Tibial artery (tissue), 4 donors: Measurements from ENCODE around the gene RTKN.

ENCODE experiments used
- DNase-seq, 2 donors: peaks; one replicate each; pipeline ENCODE4 v3.0.0-alpha.2; 2019
- H3K27ac ChIP-seq, 2 donors: fragments of 200-600 bp; sonication (generic) in 1 of 2; 1 replicate in 1 of 2; 2 replicates in 1 of 2; pipeline ENCODE4 v1.5.1; 2018 to 2019; ENCODE audit warnings: mild to moderate bottlenecking in 1 of 2
- H3K27me3 ChIP-seq, 2 donors: fragments of 200-600 bp; sonication (generic) in 1 of 2; one replicate each; pipeline versions ENCODE4 v1.5.1 to v1.6.0; 2016 to 2019
- H3K36me3 ChIP-seq, 3 donors: fragments of 200-600 bp; sonication (generic) in 2 of 3; one replicate each; pipeline ENCODE4 v1.5.1; 2016 to 2019; ENCODE audit warnings: mild to moderate bottlenecking in 2 of 3
- H3K4me1 ChIP-seq, 4 donors: fragments of 200-600 bp; sonication (generic) in 2 of 4; 1 replicate in 3 of 4; 2 replicates in 1 of 4; pipeline ENCODE4 v1.5.1; 2016 to 2019
- H3K4me3 ChIP-seq, 2 donors: fragments of 200-600 bp; sonication (generic) in 1 of 2; 1 replicate in 1 of 2; 2 replicates in 1 of 2; pipeline ENCODE4 v1.5.1; 2018 to 2019; ENCODE audit warnings: mild to moderate bottlenecking in 2 of 2
- H3K9me3 ChIP-seq, 3 donors: fragments of 200-600 bp; sonication (generic) in 1 of 3; one replicate each; pipeline ENCODE4 v1.5.1; 2016 to 2019
- intact Hi-C: fragments of 100-400 bp; cut with DNase I; formaldehyde crosslinking; loops from one replicate; pipeline ENCODE4 v1.15.0; 2023; ENCODE audit warnings: low total_unique reads
- TF ChIP-seq, protein P1 (sequence below), 2 experiments: fragments of 200-600 bp in 1 of 2; fragments of 450-650 bp in 1 of 2; IDR thresholded peaks; one replicate each; pipeline ENCODE4 v1.5.1; 2017 to 2019; ENCODE audit warnings: antibody characterized with exemption in 2 of 2, mild to moderate bottlenecking in 1 of 2, moderate library complexity in 1 of 2

Gene RTKN

DNA sequence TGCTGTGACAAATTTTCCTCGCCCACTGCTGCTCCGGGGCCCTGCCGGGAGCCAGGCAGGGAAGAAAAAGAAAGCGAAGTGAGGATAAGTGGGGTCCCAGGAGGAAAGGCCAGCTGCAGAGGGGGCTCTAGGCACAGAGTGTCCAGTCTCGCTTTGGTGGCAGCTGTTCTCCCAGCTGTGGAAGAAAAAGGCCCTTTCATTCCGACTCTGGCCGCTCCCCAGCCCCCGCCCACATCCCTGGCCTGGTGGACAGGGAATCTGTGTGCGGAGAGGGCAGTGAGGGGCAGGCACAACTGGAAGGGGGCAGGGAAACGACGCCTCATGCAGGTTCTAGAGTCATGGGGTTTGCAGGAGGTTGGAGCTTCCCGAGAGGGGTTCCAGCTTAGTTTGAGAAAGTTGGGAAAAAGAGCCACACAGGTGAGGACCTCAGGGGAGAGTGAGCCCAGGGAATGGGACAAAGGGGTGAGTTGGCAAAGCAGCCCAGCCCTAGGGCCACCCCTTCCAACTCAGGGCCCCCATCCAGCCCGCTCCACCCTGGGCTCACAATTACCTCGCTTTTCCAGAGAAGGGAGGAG is 1.8 kb downstream of the RTKN start:
- intact Hi-C loops, result no loop called here
- Histone ChIP-seq H3K9me3 (no peaks in the 10 kb centered on the region), H3K4me1 (peaks cover 0 to 45% (median 21%) of the 10 kb centered on the region in 4 donors), H3K4me3 (peak overlapping the region; percentile 50 to 64), H3K27ac (peak overlapping the region; percentile 68 to 76), H3K36me3 (no peaks in the 10 kb centered on the region), H3K27me3 (peaks cover 0 to 13% of the 10 kb centered on the region in 2 donors)
- DNase-seq, result peak in 1 of 2 donors; percentile 57
- TF ChIP-seq, protein P1, sequence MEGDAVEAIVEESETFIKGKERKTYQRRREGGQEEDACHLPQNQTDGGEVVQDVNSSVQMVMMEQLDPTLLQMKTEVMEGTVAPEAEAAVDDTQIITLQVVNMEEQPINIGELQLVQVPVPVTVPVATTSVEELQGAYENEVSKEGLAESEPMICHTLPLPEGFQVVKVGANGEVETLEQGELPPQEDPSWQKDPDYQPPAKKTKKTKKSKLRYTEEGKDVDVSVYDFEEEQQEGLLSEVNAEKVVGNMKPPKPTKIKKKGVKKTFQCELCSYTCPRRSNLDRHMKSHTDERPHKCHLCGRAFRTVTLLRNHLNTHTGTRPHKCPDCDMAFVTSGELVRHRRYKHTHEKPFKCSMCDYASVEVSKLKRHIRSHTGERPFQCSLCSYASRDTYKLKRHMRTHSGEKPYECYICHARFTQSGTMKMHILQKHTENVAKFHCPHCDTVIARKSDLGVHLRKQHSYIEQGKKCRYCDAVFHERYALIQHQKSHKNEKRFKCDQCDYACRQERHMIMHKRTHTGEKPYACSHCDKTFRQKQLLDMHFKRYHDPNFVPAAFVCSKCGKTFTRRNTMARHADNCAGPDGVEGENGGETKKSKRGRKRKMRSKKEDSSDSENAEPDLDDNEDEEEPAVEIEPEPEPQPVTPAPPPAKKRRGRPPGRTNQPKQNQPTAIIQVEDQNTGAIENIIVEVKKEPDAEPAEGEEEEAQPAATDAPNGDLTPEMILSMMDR (IDR thresholded peaks at IDR 0.05), result no peak

DNA sequence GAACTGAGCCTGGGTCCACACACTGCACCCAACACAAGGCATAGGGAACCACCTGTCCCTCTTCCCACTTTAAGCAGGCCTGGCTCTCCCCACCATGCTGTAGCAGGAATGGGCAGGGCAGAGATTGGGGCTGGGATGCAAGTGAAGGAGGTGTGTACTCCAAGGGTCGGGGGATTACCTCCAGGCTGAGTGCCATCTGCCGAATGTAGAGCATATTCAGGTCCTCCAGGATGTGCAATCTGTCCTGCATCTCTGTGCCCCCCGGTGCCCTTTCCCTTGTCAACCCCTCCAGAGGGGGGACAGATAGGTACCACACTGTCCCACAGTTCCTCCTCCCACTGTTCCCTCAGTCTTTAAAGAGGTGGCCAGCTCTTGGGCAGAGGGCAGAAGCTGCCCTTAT is 2.4 kb downstream of the RTKN start:
- Histone ChIP-seq H3K4me1 (peaks cover 0 to 45% (median 21%) of the 10 kb centered on the region in 4 donors), H3K4me3 (peak overlapping the region; percentile 50 to 64), H3K27ac (peak overlapping the region; percentile 68 to 76), H3K9me3 (no peaks in the 10 kb centered on the region), H3K27me3 (peaks cover 0 to 13% of the 10 kb centered on the region in 2 donors), H3K36me3 (no peaks in the 10 kb centered on the region)
- intact Hi-C loops, result no loop called here
- DNase-seq, result no peak
- TF ChIP-seq, protein P1 (IDR thresholded peaks at IDR 0.05), result no peak

DNA sequence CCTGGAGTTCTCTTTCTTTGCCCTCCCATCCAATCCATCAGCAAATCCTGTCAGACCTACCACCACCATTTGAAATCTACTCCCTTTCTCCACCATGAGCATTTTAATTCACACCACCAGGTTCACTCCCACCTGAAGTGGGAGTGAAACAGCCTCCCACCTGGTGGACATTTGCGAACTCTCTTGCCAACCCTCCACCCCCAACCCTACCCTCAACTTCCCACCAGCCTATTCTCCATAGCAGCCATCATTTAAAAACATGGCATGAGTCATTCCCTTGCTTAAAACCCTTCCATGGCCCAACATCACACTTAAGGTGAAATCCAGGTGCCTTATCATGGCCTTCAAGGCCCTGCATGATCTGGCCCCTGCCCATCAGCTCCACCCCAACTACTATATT is 3.5 kb downstream of the RTKN start:
- Histone ChIP-seq H3K27me3 (peaks cover 0 to 13% of the 10 kb centered on the region in 2 donors), H3K4me1 (peaks cover 0 to 45% (median 21%) of the 10 kb centered on the region in 4 donors), H3K9me3 (no peaks in the 10 kb centered on the region), H3K27ac (no peak overlapping the region), H3K36me3 (no peaks in the 10 kb centered on the region), H3K4me3 (no peak overlapping the region)
- intact Hi-C loops, result no loop called here
- no peak for DNase-seq
- TF ChIP-seq, protein P1 (IDR thresholded peaks at IDR 0.05), result no peak

DNA sequence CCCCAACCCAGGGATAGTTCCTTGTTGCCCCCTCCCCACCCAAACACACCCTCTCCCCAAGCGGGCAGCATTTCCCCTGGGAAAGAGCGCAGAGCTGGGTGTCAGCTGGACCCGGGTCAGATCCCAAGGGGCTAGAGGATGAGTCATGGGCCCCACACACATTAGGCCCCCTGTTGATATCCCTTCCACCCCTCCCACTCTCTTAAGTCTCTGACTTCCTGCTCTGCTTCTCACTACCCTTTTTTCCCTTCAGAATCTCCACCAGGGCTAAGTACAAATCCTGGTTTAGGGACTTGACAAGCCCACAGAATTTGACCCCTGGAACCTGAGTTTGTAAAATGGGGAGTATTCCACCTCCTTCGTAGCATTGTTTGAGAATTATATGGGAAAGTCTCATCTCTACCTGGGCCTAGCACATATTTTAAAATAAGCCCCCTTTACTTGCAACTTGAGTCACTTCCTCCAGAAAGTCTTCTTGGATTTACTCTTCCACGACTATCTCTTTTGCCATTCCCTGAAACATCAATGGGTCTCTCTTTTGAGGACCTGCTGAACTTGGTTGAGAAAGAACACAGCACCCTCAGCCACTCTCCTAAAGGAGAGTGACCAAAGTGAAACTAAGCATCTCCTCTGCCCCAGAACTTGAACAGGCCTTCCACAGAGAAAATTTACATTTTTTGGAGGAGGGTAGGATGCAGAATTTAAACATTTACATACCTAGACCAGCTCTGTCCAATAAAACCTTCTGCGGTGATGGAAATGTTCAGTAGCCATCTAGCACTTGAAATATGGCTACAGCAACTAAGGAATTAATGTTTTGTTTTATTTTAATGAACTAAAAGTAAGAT is 4.7 kb downstream of the RTKN start:
- Histone ChIP-seq H3K4me3 (no peak overlapping the region), H3K27me3 (peaks cover 0 to 13% of the 10 kb centered on the region in 2 donors), H3K9me3 (no peaks in the 10 kb centered on the region), H3K4me1 (peaks cover 0 to 45% (median 21%) of the 10 kb centered on the region in 4 donors), H3K27ac (no peak overlapping the region), H3K36me3 (peaks cover 0 to 6% (median 0%) of the 10 kb centered on the region in 3 donors)
- TF ChIP-seq, protein P1 (IDR thresholded peaks at IDR 0.05), result no peak
- no peak for DNase-seq
- intact Hi-C loops, result no loop called here

DNA sequence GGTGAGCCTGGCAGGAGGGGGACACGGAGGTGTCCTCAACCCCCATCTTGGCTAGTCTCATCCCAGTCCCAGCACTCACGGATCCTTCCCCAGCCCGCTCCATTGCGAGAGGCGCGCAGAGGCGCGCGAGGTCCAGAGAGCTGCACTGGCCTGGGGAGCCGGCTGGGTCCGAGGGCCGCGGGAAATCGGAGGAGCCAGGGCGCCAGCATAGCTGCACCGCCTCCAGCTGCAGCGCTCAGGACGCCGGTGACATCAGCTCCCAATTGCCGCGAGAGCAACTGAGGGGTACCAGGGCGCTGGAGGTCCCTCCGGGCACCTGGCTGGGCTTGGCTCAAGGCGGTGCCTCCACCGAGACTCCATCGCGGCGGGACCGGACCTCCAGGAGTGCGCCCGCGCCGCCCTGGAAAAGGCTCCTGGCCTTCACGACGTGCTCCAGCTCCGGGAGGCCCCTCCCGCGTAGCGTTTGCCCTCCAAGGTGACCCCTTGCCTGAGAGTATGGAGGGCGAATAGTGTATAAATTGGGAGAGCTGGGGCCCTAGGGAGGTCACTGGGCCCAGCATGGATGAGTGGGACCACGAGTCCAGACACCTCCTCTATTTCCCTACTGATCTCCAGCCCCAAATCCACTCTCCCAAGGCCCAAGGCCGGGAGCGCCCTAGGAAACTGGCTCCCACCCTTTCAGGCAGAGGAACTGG is 5.5 kb downstream of the RTKN start:
- TF ChIP-seq, protein P1 (IDR thresholded peaks at IDR 0.05), result no peak
- no peak overlapping the region for H3K27ac ChIP-seq
- peaks cover 0 to 43% (median 17%) of the 10 kb centered on the region in 4 donors for H3K4me1 ChIP-seq
- no peaks in the 10 kb centered on the region for H3K9me3 ChIP-seq
- H3K27me3 ChIP-seq, result peaks cover 0 to 5% of the 10 kb centered on the region in 2 donors
- H3K36me3 ChIP-seq, result peaks cover 0 to 13% (median 0%) of the 10 kb centered on the region in 3 donors
- DNase-seq, result no peak
- intact Hi-C loops, result no loop called here
- H3K4me3 ChIP-seq, result no peak overlapping the region
